H9 (cell line): Measurements from ENCODE around the gene STPG1. TPM values are rescaled to one million over a fixed set of nuclear protein-coding genes. Genes with fewer than 3 reads are reported as not detected.
A peak's percentile ranks its signal among the peaks of the same experiment; 100 is the strongest.

Experiments
- DNase-seq: peaks from one replicate; pipeline ENCODE4 v3.0.0-alpha.2; 2017
- H2AFZ ChIP-seq: one replicate; pipeline ENCODE4 v1.6.1; 2013; ENCODE audit warnings: mild to moderate bottlenecking, low read length, control low read depth, moderate library complexity
- H2AK5ac ChIP-seq: 2 replicates; pipeline ENCODE4 v1.6.1; 2013; ENCODE audit warnings: low read length, control low read depth, mixed read lengths; ENCODE audit not compliant: insufficient read length
- H2BK120ac ChIP-seq: one replicate; pipeline ENCODE4 v1.6.1; 2013; ENCODE audit warnings: low read depth, mild to moderate bottlenecking, low read length, control low read depth, inconsistent platforms; ENCODE audit not compliant: poor library complexity, severe bottlenecking
- H2BK12ac ChIP-seq: 2 replicates; pipeline ENCODE4 v1.6.1; 2013; ENCODE audit warnings: low read length, control low read depth, mixed read lengths, low read depth; ENCODE audit not compliant: insufficient read length
- H2BK15ac ChIP-seq: 2 replicates; pipeline ENCODE4 v1.6.1; 2013; ENCODE audit warnings: low read depth, low read length, control low read depth
- H2BK20ac ChIP-seq: one replicate; pipeline ENCODE4 v1.6.1; 2013; ENCODE audit warnings: low read depth, mild to moderate bottlenecking, low read length, control low read depth, inconsistent platforms; ENCODE audit not compliant: poor library complexity, severe bottlenecking
- H2BK5ac ChIP-seq: 2 replicates; pipeline ENCODE4 v1.6.1; 2013; ENCODE audit warnings: low read length, control low read depth, mixed read lengths; ENCODE audit not compliant: insufficient read length
- H3K14ac ChIP-seq: 2 replicates; pipeline ENCODE4 v1.6.1; 2013; ENCODE audit warnings: low read length, control low read depth; ENCODE audit not compliant: insufficient read depth
- H3K18ac ChIP-seq: 2 replicates; pipeline ENCODE4 v1.6.1; 2013; ENCODE audit warnings: low read depth, mild to moderate bottlenecking, mixed read lengths, low read length, control low read depth; ENCODE audit not compliant: insufficient read length
- H3K23ac ChIP-seq: 2 replicates; pipeline ENCODE4 v1.6.1; 2013; ENCODE audit warnings: low read length, control low read depth, mixed read lengths, low read depth; ENCODE audit not compliant: insufficient read length
- H3K23me2 ChIP-seq: 2 replicates; pipeline ENCODE4 v1.6.1; 2013; ENCODE audit warnings: low read depth, mild to moderate bottlenecking, mixed read lengths, low read length, control low read depth; ENCODE audit not compliant: insufficient read length, poor library complexity, severe bottlenecking
- H3K27ac ChIP-seq: 2 replicates; pipeline ENCODE4 v1.5.1; 2013; ENCODE audit warnings: low read length, control low read depth, mixed read lengths, low read depth; ENCODE audit not compliant: insufficient read length
- H3K27me3 ChIP-seq: 2 replicates; pipeline ENCODE4 v1.6.1; 2013; ENCODE audit warnings: low read length, control low read depth, inconsistent platforms; ENCODE audit not compliant: insufficient read depth
- H3K4ac ChIP-seq: 2 replicates; pipeline ENCODE4 v1.6.1; 2013; ENCODE audit warnings: low read depth, mild to moderate bottlenecking, control low read depth, inconsistent platforms, low read length, moderate library complexity
- H3K4me1 ChIP-seq: 2 replicates; pipeline ENCODE4 v1.6.1; 2013; ENCODE audit warnings: low read length, control low read depth, inconsistent platforms; ENCODE audit not compliant: insufficient read depth
- H3K4me2 ChIP-seq: 2 replicates; pipeline ENCODE4 v1.6.1; 2013; ENCODE audit warnings: low read length, control low read depth, mixed read lengths; ENCODE audit not compliant: insufficient read length, insufficient read depth
- H3K56ac ChIP-seq: 2 replicates; pipeline ENCODE4 v1.6.1; 2013; ENCODE audit warnings: low read depth, mild to moderate bottlenecking, mixed read lengths, low read length, control low read depth; ENCODE audit not compliant: insufficient read length
- H3K79me1 ChIP-seq: 2 replicates; pipeline ENCODE4 v1.6.1; 2013; ENCODE audit warnings: low read depth, mild to moderate bottlenecking, moderate library complexity, low read length, control low read depth, inconsistent platforms; ENCODE audit not compliant: insufficient read depth, poor library complexity, severe bottlenecking
- H3K79me2 ChIP-seq: 2 replicates; pipeline ENCODE4 v1.6.1; 2013; ENCODE audit warnings: low read length, control low read depth, inconsistent platforms; ENCODE audit not compliant: insufficient read depth
- H3K9ac ChIP-seq: 2 replicates; pipeline ENCODE4 v1.6.1; 2013; ENCODE audit warnings: low read length, control low read depth, mixed read lengths; ENCODE audit not compliant: insufficient read length; ENCODE audit errors: extremely low read depth
- H3K9me3 ChIP-seq: one replicate; pipeline ENCODE4 v1.6.1; 2013; ENCODE audit warnings: low read depth, low read length, inconsistent platforms; ENCODE audit not compliant: control insufficient read depth
- H3T11ph ChIP-seq: one replicate; pipeline ENCODE4 v1.6.1; 2013; ENCODE audit warnings: mild to moderate bottlenecking, low read length, control low read depth, inconsistent platforms
- H4K20me1 ChIP-seq: one replicate; pipeline ENCODE4 v1.6.1; 2013; ENCODE audit not compliant: control insufficient read depth, insufficient read length, insufficient read depth
- H4K5ac ChIP-seq: 2 replicates; pipeline ENCODE4 v1.6.1; 2013; ENCODE audit warnings: low read depth, mild to moderate bottlenecking, mixed read lengths, low read length, control low read depth; ENCODE audit not compliant: insufficient read length
- H4K8ac ChIP-seq: replicated peaks from 2 replicates; pipeline ENCODE4 v1.6.1; 2013; ENCODE audit warnings: low read length, control low read depth, mixed read lengths, low read depth; ENCODE audit not compliant: insufficient read length
- H4K91ac ChIP-seq: 2 replicates; pipeline ENCODE4 v1.6.1; 2013; ENCODE audit warnings: low read depth, mild to moderate bottlenecking, moderate library complexity, mixed read lengths, low read length, control low read depth; ENCODE audit not compliant: insufficient read length
- H3K27ac Mint-ChIP-seq, 3 experiments: 2 replicates in 2 of 3; 3 replicates in 1 of 3; pipeline ENCODE4 v1.8.0; 2020 to 2021; ENCODE audit warnings: mixed read lengths in 3 of 3, mild to moderate bottlenecking in 1 of 3, moderate library complexity in 1 of 3
- H3K27me3 Mint-ChIP-seq: 2 replicates; pipeline ENCODE4 v1.8.0; 2021; ENCODE audit warnings: low read depth, mild to moderate bottlenecking, moderate library complexity, mixed read lengths
- H3K36me3 Mint-ChIP-seq, 3 experiments: 2 replicates in 2 of 3; 3 replicates in 1 of 3; pipeline ENCODE4 v1.8.0; 2020 to 2021; ENCODE audit warnings: low read depth in 3 of 3, mixed read lengths in 3 of 3; ENCODE audit not compliant: insufficient read depth in 1 of 3
- H3K4me1 Mint-ChIP-seq, 2 experiments: 2 replicates each; pipeline ENCODE4 v1.8.0; 2020; ENCODE audit warnings: mixed read lengths in 2 of 2
- H3K4me3 Mint-ChIP-seq, 2 experiments: 2 replicates in 1 of 2; 3 replicates in 1 of 2; pipeline ENCODE4 v1.8.0; 2020 to 2021; ENCODE audit warnings: mild to moderate bottlenecking in 2 of 2, mixed read lengths in 2 of 2, moderate library complexity in 1 of 2
- H3K9me3 Mint-ChIP-seq, 2 experiments: 2 replicates in 1 of 2; 3 replicates in 1 of 2; pipeline ENCODE4 v1.8.0; 2020; ENCODE audit warnings: mild to moderate bottlenecking in 2 of 2, mixed read lengths in 2 of 2, moderate library complexity in 1 of 2
- CTCF ChIP-seq: fragments of 200-600 bp; sonication (generic); conservative IDR thresholded peaks from 3 replicates; pipeline ENCODE4 v1.8.0; 2021; ENCODE audit warnings: antibody characterized with exemption, mild to moderate bottlenecking
- WGBS: extraction: QIAGEN DNeasy Blood & Tissue Kit; methylation state at CpG from one replicate; pipeline ENCODE4 v1.1.7; 2013; ENCODE audit warnings: missing lambda C conversion rate, low lambda C conversion rate, mixed read lengths; ENCODE audit not compliant: insufficient read length; ENCODE audit errors: extremely low coverage; 5-methylcytosine and 5-hydroxymethylcytosine counted together
- total RNA-seq: library from RNA; stranded (reverse); gene quantifications from 2 replicates; pipeline ENCODE4 v1.2.1, GENCODE V29; 2021

STPG1 gene
- total RNA-seq, 1 experiment from 2014 or later, result 8.3 TPM

DNA sequence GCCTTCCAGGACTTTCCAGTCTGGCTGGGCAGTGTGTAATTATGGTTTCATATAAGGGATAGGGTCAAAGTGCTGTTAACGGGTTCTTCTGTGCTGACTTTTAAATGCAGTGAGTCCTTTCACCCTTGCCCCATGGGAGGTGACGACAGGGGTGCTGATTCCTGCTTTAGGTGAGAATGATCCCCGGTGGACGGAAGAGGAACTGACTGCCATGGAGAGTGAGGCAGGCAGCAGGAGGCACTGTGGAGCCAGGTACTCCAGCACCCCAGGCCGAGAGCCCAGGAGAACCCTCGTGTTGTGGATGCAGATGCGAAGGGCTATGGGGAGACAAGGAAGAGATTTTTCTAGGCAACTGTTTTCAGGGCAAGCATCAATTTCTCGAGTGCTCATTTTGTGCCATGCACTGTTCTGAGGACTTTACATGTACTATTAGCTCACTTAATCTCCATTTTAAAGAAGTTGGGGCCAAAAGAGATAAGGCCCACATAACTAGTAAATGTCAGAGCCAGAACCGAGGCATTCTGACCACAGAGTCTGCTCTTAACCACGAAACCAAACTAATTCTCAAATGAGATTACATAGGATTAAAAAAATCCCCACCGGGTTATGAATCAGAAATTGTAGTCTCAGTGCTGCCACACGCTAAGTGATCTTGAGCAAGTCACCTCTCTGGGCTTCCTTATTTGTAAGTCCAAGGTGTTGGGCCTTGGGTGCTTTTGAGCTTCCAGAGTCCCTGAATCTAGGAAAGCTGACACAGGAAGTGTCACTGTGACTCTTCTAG, 28.2 kb downstream of the STPG1 start:
- no peak overlapping the region for H3K4ac ChIP-seq
- H2BK20ac ChIP-seq, result no peak overlapping the region
- H3K4me1 ChIP-seq, result no peaks in the 10 kb centered on the region
- no peak overlapping the region for H4K5ac ChIP-seq
- Mint-ChIP-seq H3K9me3 (no peaks in the 10 kb centered on the region), H3K36me3 (peaks cover 0 to 14% (median 11%) of the 10 kb centered on the region in 3 experiments; a peak in 4 of 7 replicates), H3K4me3 (no peak overlapping the region), H3K4me1 (peaks cover 0 to 6% of the 10 kb centered on the region in 2 experiments; a peak in 3 of 4 replicates), H3K27me3 (no peaks in the 10 kb centered on the region), H3K27ac (no peak overlapping the region; a peak in 1 of 7 replicates)
- no peak overlapping the region for H2AK5ac ChIP-seq
- no peak overlapping the region for H3K23ac ChIP-seq
- no peak overlapping the region for H3K18ac ChIP-seq
- no peaks in the 10 kb centered on the region for H3K79me1 ChIP-seq
- no peak overlapping the region for H4K8ac ChIP-seq
- peak; percentile 95 for TF ChIP-seq CTCF
- no CpG with 5 or more reads among the region's 12 CpGs for WGBS
- DNase-seq, result peak; percentile 74
- H3K4me2 ChIP-seq, result no peak overlapping the region
- no peaks in the 10 kb centered on the region for H3K79me2 ChIP-seq
- H2BK12ac ChIP-seq, result no peak overlapping the region
- no peak overlapping the region for H2BK120ac ChIP-seq
- H2AFZ ChIP-seq, result no peak overlapping the region
- no peak overlapping the region for H3K27ac ChIP-seq
- no peak overlapping the region for H3K9ac ChIP-seq
- no peaks in the 10 kb centered on the region for H3K27me3 ChIP-seq
- no peaks in the 10 kb centered on the region for H3K23me2 ChIP-seq
- H2BK5ac ChIP-seq, result no peak overlapping the region
- H4K91ac ChIP-seq, result no peak overlapping the region
- H2BK15ac ChIP-seq, result no peak overlapping the region
- H3T11ph ChIP-seq, result no peak overlapping the region
- H4K20me1 ChIP-seq, result no peaks in the 10 kb centered on the region
- no peak overlapping the region for H3K14ac ChIP-seq
- H3K56ac ChIP-seq, result no peak overlapping the region
- H3K9me3 ChIP-seq, result no peaks in the 10 kb centered on the region
